Pancreas (tissue), 10 donors: ENCODE measurements around the gene MIOX. TPM values are rescaled to one million over a fixed set of nuclear protein-coding genes. Genes with fewer than 3 reads are reported as not detected.

ENCODE experiments used
- ATAC-seq, 4 donors: fragments of 200-7000 bp; cut with Tn5 transposase; one replicate each; pipeline versions ENCODE4 v1.8.0 to v1.9.1; 2020; ENCODE audit warnings: mild to moderate bottlenecking in 4 of 4, moderate library complexity in 4 of 4
- DNase-seq, 6 donors: peaks; one replicate each; pipeline ENCODE4 v3.0.0-alpha.2; 2020
- FAIRE-seq: peaks from 2 replicates; lab custom pipeline; 2012; peaks lifted over from hg19 to GRCh38; lab: Jason Lieb, UNC
- H3K27ac ChIP-seq, 4 donors: fragments of 200-600 bp; sonication (generic); 1 replicate in 3 of 4; 2 replicates in 1 of 4; pipeline versions ENCODE4 v1.5.0 to v1.8.0; 2020
- H3K27me3 ChIP-seq, 4 donors: fragments of 200-600 bp; one replicate each; pipeline ENCODE4 v1.8.0; 2021
- H3K36me3 ChIP-seq, 3 donors: fragments of 200-600 bp; sonication (generic) in 1 of 3; one replicate each; pipeline versions ENCODE4 v1.5.0 to v1.8.0; 2020 to 2021
- H3K4me1 ChIP-seq, 3 donors: fragments of 200-600 bp; one replicate each; pipeline ENCODE4 v1.8.0; 2021
- H3K4me3 ChIP-seq, 4 donors: fragments of 200-600 bp; sonication (generic) in 2 of 4; one replicate each; pipeline versions ENCODE4 v1.5.0 to v1.8.0; 2020 to 2021
- H3K9me3 ChIP-seq, 4 donors: fragments of 200-600 bp; one replicate each; pipeline ENCODE4 v1.8.0; 2021
- CTCF ChIP-seq, 4 donors: fragments of 200-600 bp; sonication (generic) in 3 of 4; IDR thresholded peaks; one replicate each; pipeline versions ENCODE4 v1.5.0 to v1.8.0; 2021; ENCODE audit warnings: antibody characterized with exemption in 4 of 4
- WGBS, 2 donors: extraction: QIAGEN DNeasy Blood & Tissue Kit; methylation state at CpG; one replicate each; pipeline ENCODE4 v1.1.7; 2013; 5-methylcytosine and 5-hydroxymethylcytosine counted together
- intact Hi-C, 3 donors: fragments of 100-400 bp; cut with DNase I; formaldehyde crosslinking; loops; one replicate each; pipeline versions ENCODE4 v1.11.1 to v1.14.2; 2022
- polyA plus RNA-seq, 2 donors: library from polyadenylated mRNA; stranded (reverse); fragments of 200-250 nt; gene quantifications; one replicate each; pipeline ENCODE4 v1.2.3, GENCODE V29; 2013
- total RNA-seq, 6 donors: library from RNA; stranded (reverse); fragmentation: NEBNext Ultra II Directional in 4 of 6; extraction: Animal tissue kit (Norgen Biotek cat#: 25700) in 4 of 6; gene quantifications; one replicate each; pipeline versions ENCODE4 v1.2.1 to v1.2.4, GENCODE V29; 2021 to 2023
- donor health status: healthy with polysubstance abuse.
- donor health status: DM: no; HTN: no; CAD: no; lungs with moderate emphysema.
- donor health status: DM: no; HTN: no; CAD: no.
- donor health status: control.
- donor health status: control.
- donor health status: Bipolar disorder and iron deficiency.
- donor health status: DM: yes; HTN: yes; CAD: no.
- donor health status: DM: no; HTN: no; CAD: no.
- donor health status: DM: no; HTN: no; CAD: no.
- donor health status: DM: yes; HTN: yes; CAD: no.

MIOX gene
- total and polyA plus RNA-seq, 8 donors: 0.40 to 2.9 (median 0.54) TPM; not detected in 3

DNA sequence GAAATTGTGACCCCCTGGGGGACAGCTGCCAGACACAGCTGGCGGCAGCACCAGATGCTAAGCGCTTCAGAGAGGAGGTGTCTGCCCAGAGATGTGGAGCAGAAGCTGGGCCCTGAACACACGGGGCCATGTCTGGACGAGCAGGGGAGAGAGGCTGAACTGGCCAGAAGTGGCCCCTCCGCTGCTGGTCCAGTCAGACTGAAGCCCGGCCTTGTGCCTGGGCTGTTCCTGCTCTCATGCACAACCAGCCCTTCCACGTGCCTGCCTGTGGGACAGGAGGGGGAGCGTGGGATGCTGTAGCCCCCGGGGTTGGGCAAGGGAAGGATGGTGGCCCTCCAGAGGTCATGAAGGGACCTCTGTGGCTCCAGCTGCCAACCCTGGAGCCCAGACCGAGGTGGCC lies 3.6 kb upstream of the MIOX start:
- H3K27me3 ChIP-seq: no peaks in the 10 kb centered on the region

DNA sequence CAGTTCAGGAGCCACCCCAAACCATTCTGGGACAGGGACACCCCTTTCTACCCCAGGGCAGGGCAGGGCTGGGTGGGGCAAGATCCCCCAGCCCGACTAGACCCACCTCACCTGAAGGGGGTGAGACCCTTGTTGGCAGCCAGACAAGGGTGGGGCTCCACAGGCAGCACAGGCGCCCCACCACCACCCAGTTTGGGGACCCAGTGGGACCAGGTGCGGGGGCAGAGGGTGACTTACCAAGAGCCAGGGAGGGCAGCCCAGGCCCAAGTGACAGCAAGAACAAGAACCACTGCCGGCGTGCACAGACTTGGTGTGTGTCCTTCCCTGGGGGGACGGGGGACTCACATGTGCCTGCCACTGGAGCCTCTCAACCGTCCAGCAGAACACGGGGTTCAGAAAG lies 3.1 kb upstream of the MIOX start:
- WGBS, 2 donors: 44 to 51% methylated on average over 8 of the region's 8 CpGs
- no peak for TF ChIP-seq CTCF (IDR thresholded peaks at IDR 0.05)
- intact Hi-C loops: no loop called here
- no peaks in the 10 kb centered on the region for H3K27me3 ChIP-seq
- peak in 2 of 6 donors; percentile 63 to 76 for DNase-seq
- no peak for ATAC-seq
- H3K36me3 ChIP-seq: no peaks in the 10 kb centered on the region
- peak overlapping the region; percentile 78 to 82 (median 81) for H3K27ac ChIP-seq
- no peak for FAIRE-seq
- H3K4me1 ChIP-seq: peaks cover 0 to 14% (median 0%) of the 10 kb centered on the region in 3 donors
- H3K4me3 ChIP-seq: peak overlapping the region in 3 of 4 donors; percentile 33 to 60 (median 57)
- H3K9me3 ChIP-seq: no peaks in the 10 kb centered on the region

More for the DNA sequence above, 3.6 kb upstream of the MIOX start:
- no peaks in the 10 kb centered on the region for H3K36me3 ChIP-seq
- peak overlapping the region; percentile 10 to 82 (median 80) for H3K27ac ChIP-seq
- no peak for TF ChIP-seq CTCF (IDR thresholded peaks at IDR 0.05)
- no peak for FAIRE-seq
- H3K4me3 ChIP-seq: peak overlapping the region in 3 of 4 donors; percentile 33 to 60 (median 57)
- H3K4me1 ChIP-seq: peaks cover 0 to 14% (median 0%) of the 10 kb centered on the region in 3 donors
- no peak for ATAC-seq
- intact Hi-C loops: no loop called here
- H3K9me3 ChIP-seq: no peaks in the 10 kb centered on the region
- 36 to 37% methylated on average over 10 of the region's 10 CpGs for WGBS, 2 donors
- peak in 2 of 6 donors; percentile 53 to 75 for DNase-seq

- TF ChIP-seq CTCF (IDR thresholded peaks at IDR 0.05): no peak
- no peaks in the 10 kb centered on the region for H3K27me3 ChIP-seq
- WGBS, 2 donors: 38 to 39% methylated on average over 29 to 31 of the region's 31 CpGs
- DNase-seq: peak; percentile 78 to 93 (median 92)
- intact Hi-C loops: no loop called here
- ATAC-seq: peak; percentile 59 to 77 (median 76)
- peaks cover 0 to 14% (median 0%) of the 10 kb centered on the region in 3 donors for H3K4me1 ChIP-seq
- peak overlapping the region in 3 of 4 donors; percentile 33 to 60 (median 57) for H3K4me3 ChIP-seq
- H3K36me3 ChIP-seq: no peaks in the 10 kb centered on the region
- no peaks in the 10 kb centered on the region for H3K9me3 ChIP-seq
- peak overlapping the region; percentile 78 to 82 (median 81) for H3K27ac ChIP-seq
- no peak for FAIRE-seq
Observed at GRCh38 chr22:50483977-50484853, 2.4 kb upstream of the MIOX start.

DNA sequence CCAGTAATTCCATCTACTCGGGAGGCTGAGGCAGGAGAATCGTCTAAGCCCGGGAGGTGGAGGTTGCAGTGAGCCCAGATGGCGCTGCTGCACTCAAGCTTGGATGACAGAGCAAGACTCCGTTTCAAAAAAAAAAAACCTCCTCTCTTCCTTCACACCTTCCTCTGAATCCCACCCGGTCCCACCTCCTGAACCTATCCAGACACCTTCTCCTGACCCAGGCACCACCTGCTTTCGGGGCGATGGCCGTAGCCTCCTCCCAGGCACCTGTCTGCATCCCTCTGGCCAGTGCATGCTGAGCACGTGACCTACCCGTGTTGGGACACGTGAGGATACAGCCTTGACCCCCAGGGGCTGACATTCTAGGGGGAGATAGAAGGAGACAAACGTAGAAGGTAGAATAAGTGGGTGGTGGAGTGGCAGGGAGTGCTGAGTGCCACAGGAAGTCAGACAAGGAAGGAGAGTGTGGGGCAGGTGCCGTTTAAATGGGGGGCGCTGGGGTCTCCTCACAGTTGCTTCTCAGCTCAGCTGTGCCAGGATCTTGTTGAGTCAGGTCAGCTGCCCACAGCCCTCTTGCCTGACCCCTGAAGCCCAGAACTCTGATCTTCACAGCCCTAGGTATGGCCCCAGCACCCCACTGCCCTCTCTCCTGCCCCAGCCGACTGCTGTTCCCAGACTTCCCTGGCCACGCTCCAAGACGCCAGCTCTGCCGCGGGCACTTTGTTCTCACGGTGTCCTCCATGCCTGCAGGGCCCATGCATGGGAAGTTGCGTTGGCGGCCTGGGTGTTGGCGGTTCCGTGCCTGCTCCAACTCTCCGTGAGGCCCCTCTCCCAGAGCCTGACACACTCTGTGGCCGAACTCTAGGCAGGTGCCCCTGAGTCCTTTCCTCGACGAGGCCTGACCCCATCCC lies 1.2 kb upstream of the MIOX start:
- TF ChIP-seq CTCF (IDR thresholded peaks at IDR 0.05): no peak
- Histone ChIP-seq H3K27ac (peak overlapping the region; percentile 78 to 82 (median 81)), H3K27me3 (no peaks in the 10 kb centered on the region), H3K4me1 (peaks cover 0 to 14% (median 0%) of the 10 kb centered on the region in 3 donors), H3K4me3 (no peak overlapping the region), H3K9me3 (no peaks in the 10 kb centered on the region), H3K36me3 (no peaks in the 10 kb centered on the region)
- intact Hi-C loops: no loop called here
- peak; percentile 90 to 99 (median 96) for DNase-seq
- FAIRE-seq: no peak
- ATAC-seq: peak; percentile 55 to 73 (median 68)
- WGBS, 2 donors: 25 to 30% methylated on average over 26 to 29 of the region's 29 CpGs
